Right lung (tissue), 5 donors: ENCODE measurements around the gene PXMP4. TPM values are rescaled to one million over a fixed set of nuclear protein-coding genes. Genes with fewer than 3 reads are reported as not detected.

Source experiments
- DNase-seq, 2 donors: peaks; one replicate each; pipeline ENCODE4 v3.0.0-alpha.2; 2013
- polyA plus RNA-seq, 5 donors: library from polyadenylated mRNA; unstranded; fragments of 120-200 nt; gene quantifications; one replicate each; pipeline versions ENCODE4 v1.2.1 to v1.2.3, GENCODE V29; 2013; ENCODE audit warnings: inconsistent platforms in 1 of 5, low replicate concordance in 1 of 5; ENCODE audit not compliant: insufficient read length in 5 of 5, insufficient read depth in 1 of 5

The PXMP4 gene
- polyA plus RNA-seq, 5 donors: 14.2 to 16.6 (median 14.6) TPM

DNA sequence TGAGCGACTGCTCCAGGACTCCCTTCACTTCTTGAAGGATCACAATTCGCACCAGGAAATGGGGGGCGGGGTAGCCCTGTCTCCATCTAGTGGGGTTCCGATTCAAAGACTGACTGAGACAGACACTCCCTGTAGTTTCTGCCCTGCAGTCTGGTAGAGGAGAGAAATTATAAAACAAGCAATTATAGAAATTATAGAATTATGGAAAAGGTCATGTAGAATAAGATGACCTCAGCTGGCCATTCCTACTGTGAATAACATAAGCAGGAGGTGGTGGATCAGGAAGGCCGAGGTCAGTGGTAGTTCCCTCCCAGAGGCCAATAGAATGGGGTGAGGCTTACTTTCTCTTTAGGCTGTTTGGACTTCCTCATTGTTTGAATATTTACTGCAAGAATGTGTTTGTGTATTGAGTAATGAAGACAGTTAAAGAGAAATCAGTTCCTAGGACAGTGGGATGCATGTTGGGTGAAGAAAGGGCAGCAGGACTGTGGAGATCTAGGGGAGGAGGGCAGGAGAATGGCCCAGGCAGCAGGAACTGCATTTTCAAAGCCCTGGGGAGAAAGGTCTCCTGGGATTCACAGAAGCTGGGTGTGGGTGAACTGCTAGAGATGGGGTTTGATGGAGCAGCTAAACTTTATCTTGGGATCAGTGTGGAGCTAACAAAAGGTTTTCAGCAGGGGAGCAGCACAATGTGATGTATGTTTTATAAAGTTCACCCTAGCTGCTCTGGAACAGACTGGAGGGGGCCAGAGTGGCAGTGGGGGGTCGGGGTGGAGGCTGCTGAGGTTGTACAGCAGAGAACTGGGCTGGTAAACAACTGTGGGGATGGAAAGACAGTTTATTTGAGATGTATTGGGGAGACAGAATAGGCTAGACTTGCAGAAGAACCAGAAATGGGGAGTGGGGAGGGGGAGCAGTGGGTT, 13.8 kb upstream of the PXMP4 start:
- DNase-seq: peak; percentile 22 to 27

DNA sequence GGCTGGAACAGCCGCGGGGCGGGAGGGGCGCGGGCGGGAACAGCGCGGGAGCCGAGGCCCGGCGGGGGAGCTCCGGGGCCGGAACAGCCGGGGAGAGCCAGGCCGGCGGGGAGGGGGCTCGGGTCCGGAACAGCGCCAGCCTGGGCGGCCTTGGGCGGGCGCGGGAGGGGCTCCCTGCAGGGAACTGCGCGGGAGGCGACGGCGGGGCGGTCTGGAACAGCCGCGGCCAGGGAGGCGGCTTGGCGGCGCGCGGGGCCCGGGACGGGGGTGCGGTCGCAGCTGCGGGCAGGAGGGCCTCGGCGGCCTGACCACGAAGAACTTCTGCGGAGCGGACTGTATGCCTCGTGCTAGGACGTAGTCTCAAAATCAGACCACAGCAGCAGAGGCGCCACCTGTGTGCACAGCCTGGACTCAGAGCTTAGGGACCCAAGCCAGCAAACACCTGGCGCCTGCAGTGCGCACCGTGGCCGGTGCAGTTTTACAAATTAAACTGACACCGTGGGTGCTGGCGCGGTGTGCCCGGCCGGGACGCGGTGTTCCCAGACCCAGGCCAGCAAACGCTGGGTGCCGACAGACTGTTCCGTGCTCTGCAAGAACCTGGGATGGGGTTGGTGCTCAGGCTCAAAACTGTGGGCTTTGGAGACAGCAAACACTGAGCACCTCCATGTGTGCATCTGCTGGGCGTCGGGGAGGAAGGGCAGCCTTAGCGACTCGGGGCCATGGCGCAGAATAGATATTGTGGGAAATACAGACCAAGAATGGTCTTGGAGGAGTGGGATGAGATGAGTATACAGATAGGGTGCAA, 12.3 kb upstream of the PXMP4 start:
- peak; percentile 88 to 90 for DNase-seq

GRCh38 chr20:33731693-33732165, 11.6 kb upstream of the PXMP4 start, which contains the start of gene ZNF341:
Gene ZNF341 (plus strand): TSS chr20:33731996. CDS start chr20:33732022, 26 bp downstream.
- DNase-seq: no peak

- no peak for DNase-seq
These were observed 11.0 kb upstream of the PXMP4 start for GRCh38 chr20:33730946-33731692.

- no peak for DNase-seq
These were observed 9.0 kb upstream of the PXMP4 start for GRCh38 chr20:33729101-33729500.

DNA sequence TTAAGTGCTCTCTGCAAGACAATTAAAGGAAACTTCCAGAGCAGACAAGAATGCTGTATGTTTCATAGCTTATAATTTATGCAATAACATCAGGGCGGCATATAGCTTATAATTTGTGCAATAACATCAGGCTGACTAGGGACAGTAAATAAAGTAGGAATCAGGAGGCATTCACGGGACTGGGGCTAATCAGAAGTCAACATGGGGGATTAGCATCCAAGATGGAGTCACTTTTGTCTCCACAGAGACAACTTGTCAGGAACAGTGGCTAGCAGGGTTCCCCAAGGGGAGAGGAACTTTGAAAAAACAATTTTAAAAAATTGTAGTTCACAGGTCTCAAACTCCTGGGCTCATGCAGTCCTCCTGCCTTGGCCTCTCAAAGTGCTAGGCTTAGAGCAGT, 8.4 kb upstream of the PXMP4 start:
- no peak for DNase-seq

DNA sequence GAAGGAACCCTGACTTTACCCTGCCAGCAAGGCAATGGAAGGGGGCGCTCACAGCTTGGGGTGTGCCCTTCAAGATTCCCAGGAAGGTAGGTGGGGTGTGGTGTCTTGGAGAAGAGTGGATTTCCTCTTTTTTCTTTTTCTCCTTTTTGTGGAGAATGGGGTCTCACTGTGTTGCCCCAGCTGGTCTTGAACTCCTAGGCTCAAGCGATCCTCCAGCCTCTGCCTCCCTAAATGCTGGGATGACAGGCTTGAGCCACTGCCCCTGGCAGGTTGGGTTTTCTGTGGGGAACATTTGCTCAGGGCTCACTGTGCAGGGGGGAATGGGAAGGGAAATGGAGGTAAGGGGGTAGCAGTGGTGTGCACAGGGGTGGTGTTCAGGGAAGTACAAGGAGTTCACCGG, 7.7 kb upstream of the PXMP4 start:
- no peak for DNase-seq

DNA sequence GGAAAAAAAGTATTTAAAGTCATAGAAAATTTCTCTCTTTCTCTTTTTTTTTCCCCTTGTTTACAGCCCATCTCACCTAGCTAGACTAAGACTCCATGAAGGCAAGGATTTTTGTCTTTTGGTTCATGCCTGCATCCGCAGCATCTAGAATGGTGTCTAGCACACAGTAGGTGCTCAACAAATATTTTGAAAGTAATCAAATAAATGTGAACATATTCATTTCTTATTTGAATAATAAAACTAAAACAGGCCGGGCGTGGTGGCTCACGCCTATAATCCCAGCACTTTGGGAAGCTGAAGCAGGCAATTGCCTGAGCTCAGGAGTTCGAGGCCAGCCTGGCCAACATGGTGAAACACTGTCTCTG, 7.0 kb upstream of the PXMP4 start:
- no peak for DNase-seq

DNA sequence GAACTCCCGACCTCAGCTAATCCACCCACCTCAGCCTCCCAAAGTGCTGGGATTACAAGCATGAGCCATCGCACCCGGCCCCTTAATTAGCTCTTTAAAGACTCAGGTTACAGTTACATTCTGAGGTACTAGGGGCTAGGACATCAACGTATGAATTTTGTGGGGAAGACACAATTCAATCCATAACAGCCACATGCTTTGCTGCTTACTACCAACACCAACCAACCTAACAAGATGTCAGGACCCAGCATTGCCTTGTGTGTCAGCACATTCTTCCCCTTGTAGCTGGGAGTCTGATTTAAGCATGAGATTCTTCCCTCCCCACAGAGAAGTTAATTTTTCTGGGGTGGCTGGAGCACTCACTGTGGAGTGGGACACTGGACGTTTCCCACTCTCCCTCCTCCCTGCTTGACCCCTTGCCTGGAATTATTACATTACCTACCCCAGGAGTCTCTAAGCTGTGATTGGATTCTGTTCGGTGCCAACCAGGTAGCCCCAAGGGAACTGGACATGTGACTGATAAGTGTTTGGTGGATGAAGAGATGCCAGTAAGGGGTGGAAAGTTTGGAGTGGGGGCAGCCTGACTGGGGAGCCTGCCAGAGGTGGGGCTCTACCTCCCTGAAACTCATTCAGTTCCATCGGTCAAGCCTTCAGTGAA, 5.6 kb upstream of the PXMP4 start:
- DNase-seq: no peak

DNA sequence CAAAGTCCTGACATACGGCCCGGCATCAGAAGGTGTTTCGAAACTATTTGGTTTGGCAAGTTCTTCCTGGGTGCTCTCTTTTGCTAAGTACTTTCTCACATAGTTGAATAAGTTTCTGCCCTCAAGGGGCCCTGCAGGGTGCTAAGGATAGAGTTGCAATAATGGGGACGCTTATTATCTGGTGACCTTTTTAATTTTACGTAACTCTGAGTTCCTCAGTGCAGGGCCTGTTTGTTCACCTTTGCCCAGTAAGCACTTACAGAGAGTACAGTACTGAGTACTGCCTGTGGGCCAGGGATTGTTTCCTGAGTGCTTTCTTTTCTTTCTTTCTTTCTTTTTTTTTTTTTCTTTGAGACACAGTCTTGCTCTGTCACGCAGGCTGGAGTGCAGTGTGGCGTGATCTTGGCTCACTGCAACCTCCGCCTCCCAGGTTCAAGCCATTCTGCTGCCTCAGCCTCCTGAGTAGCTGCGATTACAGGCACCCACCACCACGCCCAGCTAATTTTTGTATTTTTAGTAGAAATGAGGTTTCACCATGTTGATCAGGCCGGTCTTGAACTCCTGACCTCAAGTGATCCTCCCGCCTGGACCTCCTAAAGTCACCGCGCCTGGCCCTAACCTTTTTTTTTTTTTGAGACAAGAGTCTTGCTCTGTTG, 4.5 kb upstream of the PXMP4 start:
- peak in 1 of 2 donors; percentile 14 for DNase-seq

GRCh38 chr20:33721391-33722140, 1.5 kb upstream of the PXMP4 start:
- no peak for DNase-seq

- no peak for DNase-seq
These were observed 677 bp downstream of the PXMP4 start for GRCh38 chr20:33719277-33719988.

DNA sequence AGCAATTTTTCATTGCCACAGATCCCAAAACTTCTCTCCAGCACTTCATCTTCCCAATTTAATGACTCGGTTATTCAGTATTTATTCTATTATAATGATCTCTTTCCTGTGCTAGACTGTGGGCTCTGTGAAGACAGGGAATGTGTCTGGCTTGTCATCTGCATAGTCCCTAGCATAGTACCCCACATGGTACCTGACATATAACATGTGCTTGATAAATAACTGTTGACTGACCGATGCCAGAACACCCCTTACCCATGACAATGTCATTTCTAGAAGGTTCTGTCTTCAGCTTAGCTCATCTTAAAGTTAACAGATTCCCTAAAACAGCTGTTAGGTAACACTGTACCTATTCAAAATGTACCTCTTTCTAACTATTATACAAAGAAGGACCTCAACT, 3.6 kb downstream of the PXMP4 start:
- DNase-seq: no peak

DNA sequence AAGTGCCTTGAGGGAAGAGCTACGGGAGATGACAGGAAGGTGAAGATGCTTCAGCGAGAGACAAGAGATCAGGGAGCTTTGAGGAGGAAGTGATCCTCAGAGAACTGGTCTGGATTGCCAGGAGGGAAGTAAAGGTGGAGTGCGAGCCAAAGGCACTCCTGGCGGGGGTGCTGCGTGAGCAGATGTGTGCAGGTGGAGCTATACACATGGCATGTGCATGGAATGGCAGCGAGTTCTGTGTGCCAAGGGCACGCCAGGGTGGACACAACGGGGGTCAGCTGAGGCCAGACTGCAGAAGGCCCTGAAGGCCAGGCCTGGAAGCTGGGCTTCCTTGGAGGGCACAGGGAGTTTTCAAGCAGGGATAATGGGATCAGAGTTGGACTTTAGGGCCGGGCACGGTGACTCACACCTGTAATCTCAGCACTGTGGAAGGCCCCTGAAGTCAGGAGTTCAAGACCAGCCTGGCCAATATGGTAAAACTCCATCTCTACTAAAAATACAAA, 6.2 kb downstream of the PXMP4 start:
- DNase-seq: no peak

- no peak for DNase-seq
These were observed 8.7 kb downstream of the PXMP4 start for GRCh38 chr20:33711446-33711738.

DNA sequence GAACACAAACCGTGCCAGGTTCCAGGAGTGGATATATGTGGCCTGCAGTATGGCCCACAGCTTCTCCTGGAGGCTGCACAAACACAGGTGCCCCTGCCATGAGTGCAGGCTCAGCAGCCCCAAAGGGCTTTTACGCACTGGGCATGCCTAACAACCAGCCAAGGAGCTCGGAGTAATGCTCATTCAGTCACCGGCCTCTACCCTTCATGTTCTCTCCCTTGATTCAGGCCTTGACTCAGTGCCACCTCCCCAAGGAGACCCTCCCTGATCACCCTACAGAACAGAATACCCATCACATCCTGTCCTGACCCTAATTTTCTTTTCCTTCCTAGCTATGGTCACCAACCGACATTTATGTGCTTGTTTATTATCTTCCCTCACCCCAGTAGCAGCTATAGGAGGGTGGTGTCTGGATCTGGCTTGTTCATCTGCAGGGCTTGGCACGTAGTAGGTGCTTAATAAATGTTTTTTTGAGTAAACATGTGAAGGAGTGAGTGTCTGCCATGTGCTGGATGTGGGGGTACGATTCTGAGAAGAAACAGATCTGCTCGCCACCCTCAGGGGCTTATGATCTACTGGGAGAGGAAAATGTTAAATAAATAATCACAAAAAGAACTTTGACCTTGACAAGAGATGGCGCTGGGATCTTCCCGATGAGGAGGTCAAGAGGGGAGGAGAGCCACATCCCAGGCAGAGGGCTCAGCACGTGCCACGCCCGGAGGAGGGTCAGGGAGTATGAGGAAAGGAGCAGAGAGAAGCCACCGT, 9.2 kb downstream of the PXMP4 start:
- no peak for DNase-seq

DNA sequence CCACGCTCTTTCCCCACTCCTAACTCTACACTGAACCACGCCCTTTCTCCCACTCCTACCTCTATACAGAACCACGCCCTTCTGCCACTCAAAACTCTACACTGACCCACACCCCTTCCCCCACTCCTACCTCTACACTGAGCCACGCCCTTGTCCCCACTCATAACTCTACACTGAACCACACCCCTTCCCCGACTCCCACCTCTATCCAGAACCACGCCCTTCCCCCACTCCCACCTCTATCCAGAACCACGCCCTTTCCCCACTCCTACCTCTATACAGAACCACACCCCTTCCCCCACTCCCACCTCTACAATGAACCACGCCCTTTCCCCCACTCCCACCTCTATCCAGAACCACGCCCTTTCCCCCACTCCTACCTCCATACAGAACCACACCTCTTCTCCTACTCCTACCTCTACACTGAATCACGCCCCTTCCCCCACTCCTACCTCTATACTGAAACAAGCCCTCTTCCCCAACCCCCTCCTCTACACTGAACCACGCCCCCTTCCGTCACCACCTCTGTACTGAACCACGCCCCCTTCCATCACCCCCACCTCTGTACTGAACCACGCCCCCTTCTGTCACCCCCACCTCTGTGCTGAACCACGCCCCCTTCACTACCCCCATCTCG, 10.1 kb downstream of the PXMP4 start:
- DNase-seq: no peak

DNA sequence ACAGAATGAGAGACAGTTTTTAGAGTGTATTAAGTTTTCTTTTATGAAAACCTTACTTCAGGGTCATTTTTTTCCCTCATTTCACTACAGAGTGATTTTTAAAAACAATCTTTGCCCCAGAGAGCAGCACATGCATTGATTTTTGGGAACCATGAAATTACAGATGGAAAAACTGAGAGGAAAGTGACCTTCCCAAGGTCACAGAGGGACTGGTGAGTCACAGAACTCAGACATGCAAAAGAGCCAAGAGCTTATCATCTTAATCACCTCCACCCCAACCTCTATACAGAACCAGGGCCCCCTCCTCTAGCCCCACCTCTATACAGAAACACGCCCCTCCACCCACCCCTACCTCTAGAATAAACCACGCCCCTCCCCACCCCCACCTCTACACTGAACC, 10.7 kb downstream of the PXMP4 start:
- DNase-seq: no peak
